PC-3 (cell line): ENCODE results near the gene CDK5RAP3.

ENCODE experiments used
- CTCF ChIP-seq: fragments of 300-600 bp; sonication (generic); conservative IDR thresholded peaks from 2 replicates; pipeline ENCODE4 v1.5.1; 2017; ENCODE audit warnings: antibody characterized with exemption, low read depth, mild to moderate bottlenecking, low read length
- EZH2 ChIP-seq: fragments of 300-600 bp; sonication (generic); IDR thresholded peaks from one replicate; pipeline ENCODE4 v1.6.1; 2017; ENCODE audit warnings: antibody characterized with exemption, mild to moderate bottlenecking, low read length; ENCODE audit not compliant: unreplicated experiment

- no peak for TF ChIP-seq CTCF
- no peak for TF ChIP-seq EZH2
These were observed 21.3 kb downstream of the CDK5RAP3 start for GRCh38 chr17:47992216-47992615.
